GM20431 (cell line): ENCODE measurements around the gene TUBB1.

ENCODE experiments used
- in situ Hi-C: fragments of 300-500 bp; cut with MseI, MboI; formaldehyde crosslinking; loops from one replicate; pipeline ENCODE4 v1.15.0; 2020; ENCODE audit warnings: low sequenced_read_pairs; ENCODE audit not compliant: unreplicated experiment

TUBB1 gene

GRCh38 chr20:59071216-59071615 lies 52.0 kb downstream of the TUBB1 start:
- in situ Hi-C loops = no loop called here

GRCh38 chr20:59073582-59073981 lies 54.4 kb downstream of the TUBB1 start:
- in situ Hi-C loops = no loop called here

DNA sequence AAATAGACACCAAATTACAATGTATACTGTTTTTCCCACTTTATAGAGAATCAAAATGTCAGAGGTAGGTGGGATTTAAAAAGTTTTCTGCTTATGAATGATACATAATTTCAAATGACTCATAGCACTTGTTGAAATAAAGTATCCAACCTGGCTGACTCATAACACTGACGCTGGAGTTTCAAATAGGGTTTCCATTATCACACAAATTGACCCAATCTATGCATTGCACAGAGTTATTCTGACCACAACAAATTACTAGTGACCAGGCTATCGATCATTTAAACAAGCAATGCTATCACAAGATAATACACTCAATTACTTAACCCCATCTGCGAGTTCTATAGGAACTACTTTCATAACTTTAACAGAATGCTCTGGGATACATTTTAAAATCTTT lies 55.2 kb downstream of the TUBB1 start:
- in situ Hi-C loops = no loop called here

GRCh38 chr20:59075934-59076508 lies 56.8 kb downstream of the TUBB1 start:
- in situ Hi-C loops = loop anchor here (25.0 kb wide), 1 partner anchor 214 kb away; the partner anchor contains the start of genes GNAS and GNAS-AS1
